NCI-H1417 treated with DMSO at 0.1 percent for 48 hours (cell line): ENCODE results near the gene CEP19.

Experiments used
- DNase-seq: peaks from one replicate; lab custom pipeline; 2025; lab: John Stamatoyannopoulos, UW

CEP19 gene

DNA sequence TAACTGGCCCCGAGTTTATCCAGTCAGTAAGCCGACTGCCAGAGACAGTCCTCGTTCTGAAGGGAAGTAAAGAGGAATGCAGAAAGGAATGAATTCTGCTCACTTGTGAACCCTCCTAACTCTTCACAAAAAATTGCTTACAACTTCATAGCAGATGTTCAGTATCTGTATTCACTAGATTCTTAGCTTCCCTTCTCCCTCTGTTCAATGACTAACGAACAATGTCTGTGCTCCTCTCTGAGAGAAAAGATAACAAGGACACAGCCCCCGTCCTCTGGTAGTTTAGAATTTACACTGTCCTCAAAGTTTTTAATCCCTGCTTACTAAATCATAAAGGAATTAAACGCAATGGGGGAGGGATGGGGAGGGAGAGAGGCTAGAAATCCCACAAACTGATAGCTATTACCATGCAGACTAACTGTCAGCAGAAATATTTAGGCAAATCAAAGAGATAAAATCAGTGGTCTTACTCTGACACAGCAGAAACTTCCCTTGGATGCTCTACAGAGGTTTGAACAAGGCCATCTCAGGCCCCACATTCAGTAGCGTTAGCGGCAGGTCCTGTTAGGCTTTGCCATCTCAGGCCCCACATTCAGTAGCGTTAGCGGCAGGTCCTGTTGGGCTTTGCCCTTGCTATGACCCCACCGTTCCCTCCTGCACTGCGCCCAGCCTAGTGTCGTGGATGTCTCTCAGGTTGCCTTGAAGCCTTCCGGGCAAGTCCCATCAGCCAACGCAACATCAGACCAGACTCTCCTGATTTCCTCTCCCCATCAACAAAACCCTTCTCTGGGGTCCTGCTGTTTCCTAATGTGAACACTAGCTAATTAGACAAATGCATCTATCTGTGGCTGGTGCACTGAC, 49.1 kb downstream of the CEP19 start:
- DNase-seq: no peak

DNA sequence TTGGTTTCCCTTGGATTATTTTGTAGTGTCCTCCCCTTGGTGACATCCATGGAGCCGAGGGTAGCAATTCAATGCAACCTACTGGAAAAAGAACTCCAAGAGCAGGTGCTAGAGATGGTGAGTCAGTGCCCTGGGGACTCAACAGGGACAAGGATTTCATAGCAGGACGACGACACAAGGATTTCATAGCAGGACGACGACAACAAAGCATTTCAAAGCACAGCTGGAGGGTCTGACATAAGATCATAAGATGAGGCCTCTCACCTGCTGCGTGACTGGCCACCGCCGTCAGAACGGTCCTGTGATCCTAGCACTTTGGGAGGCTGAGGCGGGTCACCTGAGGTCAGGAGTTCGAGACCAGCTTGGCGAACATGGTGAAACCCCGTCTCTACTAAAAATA, 50.0 kb downstream of the CEP19 start:
- no peak for DNase-seq

DNA sequence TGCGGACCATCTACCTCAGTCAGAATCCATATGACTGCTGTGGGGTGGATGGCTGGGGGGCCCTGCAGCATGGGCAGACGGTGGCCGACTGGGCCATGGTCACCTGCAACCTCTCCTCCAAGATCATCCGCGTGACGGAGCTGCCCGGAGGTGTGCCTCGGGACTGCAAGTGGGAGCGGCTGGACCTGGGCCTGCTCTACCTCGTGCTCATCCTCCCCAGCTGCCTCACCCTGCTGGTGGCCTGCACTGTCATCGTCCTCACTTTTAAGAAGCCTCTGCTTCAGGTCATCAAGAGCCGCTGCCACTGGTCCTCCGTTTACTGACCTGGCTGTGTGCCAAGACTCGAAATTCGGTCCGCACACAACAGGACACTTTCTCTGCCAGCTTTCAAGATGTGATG, 50.6 kb downstream of the CEP19 start:
- DNase-seq: no peak

DNA sequence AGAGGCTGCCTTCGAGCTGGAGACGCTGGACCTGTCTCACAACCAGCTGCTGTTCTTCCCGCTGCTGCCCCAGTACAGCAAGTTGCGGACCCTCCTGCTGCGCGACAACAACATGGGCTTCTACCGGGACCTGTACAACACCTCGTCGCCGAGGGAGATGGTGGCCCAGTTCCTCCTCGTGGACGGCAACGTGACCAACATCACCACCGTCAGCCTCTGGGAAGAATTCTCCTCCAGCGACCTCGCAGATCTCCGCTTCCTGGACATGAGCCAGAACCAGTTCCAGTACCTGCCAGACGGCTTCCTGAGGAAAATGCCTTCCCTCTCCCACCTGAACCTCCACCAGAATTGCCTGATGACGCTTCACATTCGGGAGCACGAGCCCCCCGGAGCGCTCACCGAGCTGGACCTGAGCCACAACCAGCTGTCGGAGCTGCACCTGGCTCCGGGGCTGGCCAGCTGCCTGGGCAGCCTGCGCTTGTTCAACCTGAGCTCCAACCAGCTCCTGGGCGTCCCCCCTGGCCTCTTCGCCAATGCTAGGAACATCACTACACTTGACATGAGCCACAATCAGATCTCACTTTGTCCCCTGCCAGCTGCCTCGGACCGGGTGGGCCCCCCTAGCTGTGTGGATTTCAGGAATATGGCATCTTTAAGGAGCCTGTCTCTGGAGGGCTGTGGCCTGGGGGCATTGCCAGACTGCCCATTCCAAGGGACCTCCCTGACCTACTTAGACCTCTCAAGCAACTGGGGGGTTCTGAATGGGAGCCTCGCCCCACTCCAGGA, 51.5 kb downstream of the CEP19 start:
- no peak for DNase-seq

DNA sequence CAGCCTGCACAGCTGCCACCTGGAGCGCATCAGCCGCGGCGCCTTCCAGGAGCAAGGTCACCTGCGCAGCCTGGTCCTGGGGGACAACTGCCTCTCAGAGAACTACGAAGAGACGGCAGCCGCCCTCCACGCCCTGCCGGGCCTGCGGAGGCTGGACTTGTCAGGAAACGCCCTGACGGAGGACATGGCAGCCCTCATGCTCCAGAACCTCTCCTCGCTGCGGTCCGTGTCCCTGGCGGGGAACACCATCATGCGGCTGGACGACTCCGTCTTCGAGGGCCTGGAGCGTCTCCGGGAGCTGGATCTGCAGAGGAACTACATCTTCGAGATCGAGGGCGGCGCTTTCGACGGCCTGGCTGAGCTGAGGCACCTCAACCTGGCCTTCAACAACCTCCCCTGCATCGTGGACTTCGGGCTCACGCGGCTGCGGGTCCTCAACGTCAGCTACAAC, 52.1 kb downstream of the CEP19 start:
- DNase-seq: no peak
